GM12878 (cell line): ENCODE results near the gene ICA1. TPM values are rescaled to one million over a fixed set of nuclear protein-coding genes. Genes with fewer than 3 reads are reported as not detected.

ENCODE experiments used
- BHLHE40 ChIP-seq, 2 experiments: fragments of 450-650 bp in 1 of 2; IDR thresholded peaks; 2 replicates each; pipeline ENCODE4 v1.6.1; 2011 to 2017; ENCODE audit warnings: low read depth in 2 of 2, borderline replicate concordance in 1 of 2, improper control_type of control experiment in 1 of 2, low read length in 1 of 2, mild to moderate bottlenecking in 1 of 2
- BMI1 ChIP-seq: fragments of 450-650 bp; IDR thresholded peaks from 2 replicates; pipeline ENCODE4 v1.6.1; 2016; ENCODE audit warnings: mild to moderate bottlenecking, moderate library complexity, borderline replicate concordance
- CREB1 ChIP-seq: IDR thresholded peaks from 2 replicates; pipeline ENCODE4 v1.6.1; 2012; ENCODE audit warnings: low read depth, mild to moderate bottlenecking, inconsistent platforms
- EGR1 ChIP-seq, 2 experiments: IDR thresholded peaks; 1 replicate in 1 of 2; 2 replicates in 1 of 2; pipeline ENCODE4 v1.6.1; 2011 to 2012; ENCODE audit warnings: low read depth in 2 of 2, low read length in 2 of 2, borderline replicate concordance in 1 of 2, mild to moderate bottlenecking in 1 of 2, moderate library complexity in 1 of 2
- GATAD2B ChIP-seq: fragments of 450-650 bp; conservative IDR thresholded peaks from 2 replicates; pipeline ENCODE4 v1.6.1; 2017; ENCODE audit warnings: low read depth, mild to moderate bottlenecking, moderate library complexity
- MTA2 ChIP-seq: fragments of 450-650 bp; IDR thresholded peaks from 2 replicates; pipeline ENCODE4 v1.6.1; 2016; ENCODE audit warnings: low read depth, mild to moderate bottlenecking, moderate library complexity
- MYB ChIP-seq: fragments of 150-350 bp; IDR thresholded peaks from 2 replicates; pipeline ENCODE4 v1.6.1; 2014; ENCODE audit warnings: mild to moderate bottlenecking, low read depth, low read length, borderline replicate concordance
- NFXL1 ChIP-seq: fragments of 450-650 bp; IDR thresholded peaks from 2 replicates; pipeline ENCODE4 v1.6.1; 2017; ENCODE audit warnings: antibody characterized with exemption, mild to moderate bottlenecking, borderline replicate concordance
- NRF1 ChIP-seq: conservative IDR thresholded peaks from 2 replicates; pipeline ENCODE4 v1.6.1; 2011; ENCODE audit warnings: mild to moderate bottlenecking, low read depth, low read length, improper control_type of control experiment
- RELB ChIP-seq: fragments of 450-650 bp; IDR thresholded peaks from 2 replicates; pipeline ENCODE4 v1.6.1; 2017; ENCODE audit warnings: low read depth, mild to moderate bottlenecking, moderate library complexity
- SREBF2 ChIP-seq: IDR thresholded peaks from 2 replicates; pipeline ENCODE4 v1.6.1; 2012; ENCODE audit warnings: mild to moderate bottlenecking, low read length
- SUPT20H ChIP-seq: IDR thresholded peaks from 2 replicates; pipeline ENCODE4 v1.6.1; 2011; ENCODE audit warnings: low read depth, mild to moderate bottlenecking, low read length, moderate library complexity, borderline replicate concordance; ENCODE audit not compliant: control insufficient read depth
- TCF7 ChIP-seq: IDR thresholded peaks from 2 replicates; pipeline ENCODE4 v1.6.1; 2014; ENCODE audit warnings: antibody characterized with exemption, borderline replicate concordance
- WRNIP1 ChIP-seq: IDR thresholded peaks from 2 replicates; pipeline ENCODE4 v1.6.1; 2011; ENCODE audit warnings: low read depth, low read length, improper control_type of control experiment, borderline replicate concordance
- ZNF24 ChIP-seq: fragments of 450-650 bp; IDR thresholded peaks from 2 replicates; pipeline ENCODE4 v1.6.1; 2017; ENCODE audit warnings: antibody characterized with exemption, mild to moderate bottlenecking
- ZNF592 ChIP-seq: fragments of 450-650 bp; IDR thresholded peaks from 2 replicates; pipeline ENCODE4 v1.6.1; 2017; ENCODE audit warnings: mild to moderate bottlenecking, moderate library complexity
- polyA plus RNA-seq, 11 experiments: library from polyadenylated mRNA; depleted of rRNA in 4 of 11; unstranded in 6 of 11; stranded (reverse) in 5 of 11; fragments of >200 nt; fragmentation: Nextera tagmentation in 4 of 11; fragmentation: Illumina TruSeq in 1 of 11; extraction: Ambion mirVana in 4 of 11; extraction: Trizol in 1 of 11; gene quantifications; 1 replicate in 1 of 11; 2 replicates in 10 of 11; pipeline versions ENCODE4 v1.2.1 to v1.2.3, GENCODE V29; 2011 to 2016; ENCODE audit warnings: inconsistent platforms in 2 of 11, missing spikeins in 2 of 11, low read depth in 1 of 11
- total RNA-seq, 4 experiments: library from RNA; depleted of rRNA in 3 of 4; stranded (reverse); fragments of >200 nt in 3 of 4; fragmentation: Illumina TruSeq in 1 of 4; extraction: Trizol in 1 of 4; gene quantifications; 2 replicates each; pipeline versions ENCODE4 v1.2.1 to v1.2.3, GENCODE V29; 2013 to 2021
- TF ChIP-seq, protein P1 (sequence below): IDR thresholded peaks from 2 replicates; pipeline ENCODE4 v1.6.1; 2012; ENCODE audit warnings: low read depth, low read length, improper control_type of control experiment

Gene ICA1
- total and polyA plus RNA-seq, 10 of the 15 experiments (the other 5 are each of a cell fraction or from before 2014, with no cell fraction given), result 1.3 to 35.1 (median 3.3) TPM

GRCh38 chr7:8128449-8129317 is 133.3 kb downstream of the ICA1 start (continued):
- TF ChIP-seq BHLHE40 (IDR thresholded peaks at IDR 0.05; ENCODE audit: borderline replicate concordance in 1 of 2, low read depth in 2 of 2, low read length in 1 of 2) (0 out of 4 replicates have a peak, but pooled peaks of 1 of the 2 experiments have one; percentile 2), TCF7 (no peak), WRNIP1 (no peak), BMI1 (0 out of 2 replicates have a peak, but pooled peaks have one; percentile 47), EGR1 (IDR thresholded peaks at IDR 0.05; ENCODE audit: borderline replicate concordance in 1 of 2, low read depth in 2 of 2, low read length in 2 of 2) (0 out of 3 replicates have a peak, but pooled peaks of 1 of the 2 experiments have one; percentile 9), NFXL1 (no peak), GATAD2B (0 out of 2 replicates have a peak, but pooled peaks have one; percentile 21), ZNF24 (peak; percentile 10; the same call in 1 of the 2 replicates), NRF1 (no peak), ZNF592 (peak; percentile 61; the same call in 1 of the 2 replicates), MYB (0 out of 2 replicates have a peak, but pooled peaks have one; percentile 20), RELB (no peak), CREB1 (no peak), MTA2 (no peak), SUPT20H (no peak), SREBF2 (no peak)
- TF ChIP-seq, protein P1, sequence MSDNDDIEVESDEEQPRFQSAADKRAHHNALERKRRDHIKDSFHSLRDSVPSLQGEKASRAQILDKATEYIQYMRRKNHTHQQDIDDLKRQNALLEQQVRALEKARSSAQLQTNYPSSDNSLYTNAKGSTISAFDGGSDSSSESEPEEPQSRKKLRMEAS, result peak; percentile 40; the same call in 1 of the 2 replicates
